Spleen (tissue), 11 donors: ENCODE data around the gene STPG1. TPM values are rescaled to one million over a fixed set of nuclear protein-coding genes. Genes with fewer than 3 reads are reported as not detected.

Source experiments
- DNase-seq: peaks from one replicate; pipeline ENCODE4 v3.0.0-alpha.2; 2020
- H3K27ac ChIP-seq, 8 donors: fragments of 200-600 bp; sonication (generic) in 7 of 8; 1 replicate in 4 of 8; 2 replicates in 4 of 8; pipeline versions ENCODE4 v1.5.0 to v1.8.0; 2016 to 2021; ENCODE audit warnings: inconsistent platforms in 4 of 8, mild to moderate bottlenecking in 4 of 8, moderate library complexity in 1 of 8
- H3K27me3 ChIP-seq, 7 donors: fragments of 200-600 bp; sonication (generic) in 6 of 7; replicated peaks in 1 of 7; 1 replicate in 4 of 7; 2 replicates in 3 of 7; pipeline versions ENCODE4 v1.5.0 to v1.8.0; 2016 to 2021; ENCODE audit warnings: inconsistent platforms in 3 of 7, mild to moderate bottlenecking in 1 of 7
- H3K36me3 ChIP-seq, 6 donors: fragments of 200-600 bp; sonication (generic) in 5 of 6; 1 replicate in 4 of 6; 2 replicates in 2 of 6; pipeline versions ENCODE4 v1.5.0 to v1.8.0; 2016 to 2021; ENCODE audit warnings: inconsistent platforms in 2 of 6
- H3K4me1 ChIP-seq, 6 donors: fragments of 200-600 bp; sonication (generic) in 5 of 6; 1 replicate in 3 of 6; 2 replicates in 3 of 6; pipeline versions ENCODE4 v1.5.0 to v1.8.0; 2016 to 2021; ENCODE audit warnings: inconsistent platforms in 3 of 6
- H3K4me3 ChIP-seq, 8 donors: fragments of 200-600 bp; sonication (generic) in 7 of 8; 1 replicate in 4 of 8; 2 replicates in 4 of 8; pipeline versions ENCODE4 v1.5.0 to v1.8.0; 2016 to 2021; ENCODE audit warnings: inconsistent platforms in 4 of 8, mild to moderate bottlenecking in 4 of 8, moderate library complexity in 2 of 8
- H3K9me3 ChIP-seq, 8 donors: fragments of 200-600 bp; sonication (generic) in 7 of 8; 1 replicate in 4 of 8; 2 replicates in 4 of 8; pipeline versions ENCODE4 v1.5.0 to v1.8.0; 2016 to 2021; ENCODE audit warnings: inconsistent platforms in 4 of 8
- CTCF ChIP-seq, 11 experiments: fragments of 200-600 bp in 7 of 11; fragments of 450-650 bp in 4 of 11; sonication (generic) in 4 of 11; IDR thresholded peaks in 8 of 11; conservative IDR thresholded peaks in 3 of 11; 1 replicate in 7 of 11; 2 replicates in 4 of 11; pipeline versions ENCODE4 v1.4.0 to v1.8.0; 2016 to 2021; ENCODE audit warnings: antibody characterized with exemption in 11 of 11, inconsistent platforms in 4 of 11, mild to moderate bottlenecking in 1 of 11
- POLR2A ChIP-seq, 3 donors: fragments of 450-650 bp; IDR thresholded peaks; one replicate each; pipeline ENCODE4 v1.5.1; 2017; ENCODE audit warnings: antibody characterized with exemption in 3 of 3, mild to moderate bottlenecking in 1 of 3
- POLR2AphosphoS5 ChIP-seq, 3 donors: sonication (generic); formaldehyde crosslinking; IDR thresholded peaks; one replicate each; pipeline ENCODE4 v1.5.1; 2017; ENCODE audit warnings: antibody characterized with exemption in 3 of 3
- WGBS, 5 donors: extraction: QIAGEN DNeasy Blood & Tissue Kit in 3 of 5; methylation state at CpG; one replicate each; pipeline versions ENCODE4 v1.1.5 to v1.1.7; 2013 to 2018; 5-methylcytosine and 5-hydroxymethylcytosine counted together
- intact Hi-C: fragments of 100-400 bp; cut with DNase I; formaldehyde crosslinking; loops from one replicate; pipeline ENCODE4 v1.15.0; 2023; ENCODE audit warnings: low total_unique reads
- polyA plus RNA-seq, 3 donors: library from polyadenylated mRNA; stranded (reverse); fragments of 200-250 nt; gene quantifications; one replicate each; pipeline ENCODE4 v1.2.1, GENCODE V29; 2013
- total RNA-seq, 7 donors: library from RNA; depleted of rRNA in 3 of 7; stranded (reverse); fragments of >200 nt in 3 of 7; fragmentation: NEBNext Ultra II Directional in 4 of 7; extraction: Animal tissue kit (Norgen Biotek cat#: 25700) in 4 of 7; gene quantifications; one replicate each; pipeline versions ENCODE4 v1.1.0 to v1.2.1, GENCODE V29; 2016 to 2021
- donor health status: healthy with polysubstance abuse.
- donor health status: DM: no; HTN: no; CAD: no; lungs with moderate emphysema.
- donor health status: DM: no; HTN: no; CAD: no.
- donor health status: Bipolar disorder and iron deficiency.
- donor health status: healthy.
- donor health status: DM: no; HTN: no; CAD: no.
- donor health status: DM: yes; HTN: yes; CAD: no.

STPG1 gene
- total and polyA plus RNA-seq, 10 donors = 1.5 to 5.8 (median 3.7) TPM

- 86 to 97% (median 93%) methylated on average over 5 of the region's 5 CpGs for WGBS, 5 donors
- Histone ChIP-seq H3K4me1 (peaks cover 0 to 21% (median 13%) of the 10 kb centered on the region in 6 donors), H3K36me3 (peaks cover 0 to 36% (median 0%) of the 10 kb centered on the region in 6 donors), H3K4me3 (no peak overlapping the region), H3K27me3 (no peaks in the 10 kb centered on the region), H3K9me3 (no peaks in the 10 kb centered on the region), H3K27ac (no peak overlapping the region)
- intact Hi-C loops = no loop called here
- TF ChIP-seq POLR2AphosphoS5 (IDR thresholded peaks at IDR 0.05) (no peak), POLR2A (IDR thresholded peaks at IDR 0.05) (no peak), CTCF (IDR thresholded peaks at IDR 0.05 in 8 of 11, conservative IDR thresholded peaks at IDR 0.05 in 3 of 11) (no peak)
- no peak for DNase-seq
Measured at GRCh38 chr1:24380508-24380907, 33.1 kb downstream of the STPG1 start.

GRCh38 chr1:24379733-24380315, 33.8 kb downstream of the STPG1 start:
- no peaks in the 10 kb centered on the region for H3K27me3 ChIP-seq
- no peaks in the 10 kb centered on the region for H3K9me3 ChIP-seq
- TF ChIP-seq CTCF (IDR thresholded peaks at IDR 0.05 in 8 of 11, conservative IDR thresholded peaks at IDR 0.05 in 3 of 11) (no peak), POLR2A (IDR thresholded peaks at IDR 0.05) (no peak), POLR2AphosphoS5 (IDR thresholded peaks at IDR 0.05) (no peak)
- peaks cover 0 to 14% (median 8%) of the 10 kb centered on the region in 6 donors for H3K4me1 ChIP-seq
- intact Hi-C loops = no loop called here
- H3K36me3 ChIP-seq = peaks cover 0 to 36% (median 0%) of the 10 kb centered on the region in 6 donors
- H3K4me3 ChIP-seq = no peak overlapping the region
- WGBS, 5 donors = 90 to 94% (median 93%) methylated on average over 8 of the region's 8 CpGs
- H3K27ac ChIP-seq = no peak overlapping the region
- DNase-seq = no peak

- no peaks in the 10 kb centered on the region for H3K27me3 ChIP-seq
- intact Hi-C loops = no loop called here
- 90 to 95% (median 94%) methylated on average over 13 of the region's 13 CpGs for WGBS, 5 donors
- H3K4me3 ChIP-seq = no peak overlapping the region
- no peaks in the 10 kb centered on the region for H3K9me3 ChIP-seq
- TF ChIP-seq CTCF (IDR thresholded peaks at IDR 0.05 in 8 of 11, conservative IDR thresholded peaks at IDR 0.05 in 3 of 11) = no peak
- TF ChIP-seq POLR2AphosphoS5 (IDR thresholded peaks at IDR 0.05) = no peak
- TF ChIP-seq POLR2A (IDR thresholded peaks at IDR 0.05) = no peak
- peaks cover 0 to 24% (median 0%) of the 10 kb centered on the region in 6 donors for H3K36me3 ChIP-seq
- H3K4me1 ChIP-seq = peaks cover 0 to 8% (median 0%) of the 10 kb centered on the region in 6 donors
- no peak for DNase-seq
- H3K27ac ChIP-seq = no peak overlapping the region
Measured at GRCh38 chr1:24374891-24375786, 38.4 kb downstream of the STPG1 start.

- intact Hi-C loops = no loop called here
- Histone ChIP-seq H3K4me3 (no peak overlapping the region), H3K9me3 (no peaks in the 10 kb centered on the region), H3K27ac (peak overlapping the region in 5 of 8 donors; percentile 22 to 76 (median 51)), H3K27me3 (no peaks in the 10 kb centered on the region), H3K36me3 (peaks cover 0 to 23% (median 0%) of the 10 kb centered on the region in 6 donors), H3K4me1 (peaks cover 0 to 8% (median 0%) of the 10 kb centered on the region in 6 donors)
- no peak for DNase-seq
- TF ChIP-seq POLR2A (IDR thresholded peaks at IDR 0.05) (no peak), CTCF (IDR thresholded peaks at IDR 0.05 in 8 of 11, conservative IDR thresholded peaks at IDR 0.05 in 3 of 11) (no peak), POLR2AphosphoS5 (IDR thresholded peaks at IDR 0.05) (no peak)
- 85 to 92% (median 88%) methylated on average over 8 of the region's 8 CpGs for WGBS, 5 donors
Measured at GRCh38 chr1:24373710-24374109, 39.9 kb downstream of the STPG1 start.
